OCI-LY1 (cell line): ENCODE results near the gene VDR.

Source experiments
- CTCF ChIP-seq: fragments of 200-600 bp; sonication (generic), shearing (Covaris generic); IDR thresholded peaks from 2 replicates; pipeline ENCODE4 v1.5.1; 2017; ENCODE audit warnings: mild to moderate bottlenecking, antibody characterized with exemption, low read length, moderate library complexity, mixed read lengths
- EZH2 ChIP-seq: fragments of 200-600 bp; sonication (generic), shearing (Covaris generic); IDR thresholded peaks from 2 replicates; pipeline ENCODE4 v1.8.0; 2017; ENCODE audit warnings: borderline replicate concordance, mixed run types, mild to moderate bottlenecking, antibody characterized with exemption, low read length, moderate library complexity, mixed read lengths

- no peak for TF ChIP-seq CTCF
- no peak for TF ChIP-seq EZH2
Observed at GRCh38 chr12:47886510-47887240, 18.1 kb downstream of the VDR start.
